ENCODE measurements around the gene JHY.
"Not testable (repeated sequence)": the region's sequence is repeated elsewhere in the genome, so short reads cannot be mapped to it uniquely, and the experiment has no call there.

Gene JHY

DNA sequence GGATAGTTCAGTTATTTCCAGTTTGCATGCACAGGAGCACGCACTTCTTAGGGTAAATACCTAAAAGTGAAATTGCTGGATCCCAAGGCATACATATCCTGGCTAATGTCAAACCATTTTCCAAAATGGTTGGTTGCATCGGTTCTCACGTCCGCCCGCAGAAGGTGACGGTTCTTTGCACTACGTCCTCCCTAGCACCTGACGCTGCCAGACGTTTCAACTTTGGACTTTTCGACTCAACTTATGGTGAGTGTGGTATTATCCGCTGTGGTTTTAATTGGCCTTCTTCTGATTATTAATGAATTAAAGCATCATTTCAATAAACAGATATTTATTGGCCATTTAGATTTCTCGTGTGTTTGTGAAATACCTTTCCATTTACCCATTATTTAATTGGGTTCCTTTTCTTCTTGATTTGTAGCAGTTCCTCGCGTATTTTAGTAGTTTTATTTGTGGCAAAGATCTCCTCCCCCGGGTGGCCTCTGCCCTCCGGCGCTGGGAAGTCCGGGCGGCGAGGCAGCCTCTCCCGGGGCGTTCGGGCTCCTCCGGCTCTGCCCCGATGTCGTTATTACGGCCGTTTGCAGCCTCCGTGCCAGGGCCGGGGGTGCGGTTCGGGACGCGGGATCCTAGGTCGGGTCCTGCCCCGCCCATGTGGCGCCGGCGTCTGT, at the start of gene JHY:
Gene JHY (plus strand): TSS at position 571 of the 668 bp plus-strand sequence. CDS start 3,091 bp downstream, outside the sequence.
- no peak for DNase-seq (ENCODE audit: low read depth)

DNA sequence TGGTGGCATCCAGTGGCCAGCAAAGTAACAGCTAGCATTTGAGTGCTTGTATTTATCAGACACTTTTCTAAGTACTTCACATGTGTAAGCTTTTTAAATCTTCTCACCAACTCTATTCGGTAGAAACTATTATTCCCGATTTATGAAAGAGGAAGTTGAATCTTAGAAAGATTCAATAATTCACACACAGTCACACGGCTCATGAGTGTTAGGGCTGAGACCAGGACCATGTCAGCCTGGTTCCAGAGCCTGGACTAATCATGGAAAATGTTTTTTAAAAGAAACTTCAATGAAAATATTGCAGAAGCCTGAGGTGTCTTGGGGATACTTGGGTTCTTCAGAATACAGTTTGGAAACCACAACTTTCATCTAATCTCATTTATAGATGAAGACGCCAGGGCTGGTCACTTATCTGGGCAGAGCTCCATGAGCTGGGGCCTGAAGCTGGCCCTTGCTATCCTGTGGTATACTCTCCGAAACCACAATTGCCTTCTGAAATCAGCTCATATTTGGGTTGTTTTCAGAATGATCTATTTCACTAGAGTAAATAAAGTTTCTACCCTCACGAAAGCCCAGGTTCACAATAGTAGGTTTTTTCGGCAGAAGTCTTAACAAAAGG, 48.6 kb upstream of the JHY start:
- DNase-seq (ENCODE audit: low read depth): no peak

DNA sequence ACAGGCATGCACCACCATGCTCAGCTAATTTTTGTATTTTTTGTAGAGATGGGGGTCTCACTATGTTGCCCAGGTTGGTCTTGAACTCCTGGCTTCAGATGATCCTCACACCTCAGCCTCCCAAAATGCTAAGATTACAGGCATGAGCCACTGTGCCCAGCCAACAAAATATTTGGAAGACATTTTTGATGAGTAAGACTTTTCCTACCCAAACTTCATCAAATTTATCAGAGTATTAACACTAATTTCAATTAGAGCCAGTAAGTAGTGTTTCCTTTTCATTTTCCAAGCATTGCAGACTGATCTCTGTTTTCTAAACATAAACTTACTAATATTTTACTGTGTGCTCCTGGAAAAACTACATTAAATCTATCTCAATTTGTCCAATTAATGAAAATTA, 45.6 kb upstream of the JHY start:
- DNase-seq (ENCODE audit: low read depth): no peak

DNA sequence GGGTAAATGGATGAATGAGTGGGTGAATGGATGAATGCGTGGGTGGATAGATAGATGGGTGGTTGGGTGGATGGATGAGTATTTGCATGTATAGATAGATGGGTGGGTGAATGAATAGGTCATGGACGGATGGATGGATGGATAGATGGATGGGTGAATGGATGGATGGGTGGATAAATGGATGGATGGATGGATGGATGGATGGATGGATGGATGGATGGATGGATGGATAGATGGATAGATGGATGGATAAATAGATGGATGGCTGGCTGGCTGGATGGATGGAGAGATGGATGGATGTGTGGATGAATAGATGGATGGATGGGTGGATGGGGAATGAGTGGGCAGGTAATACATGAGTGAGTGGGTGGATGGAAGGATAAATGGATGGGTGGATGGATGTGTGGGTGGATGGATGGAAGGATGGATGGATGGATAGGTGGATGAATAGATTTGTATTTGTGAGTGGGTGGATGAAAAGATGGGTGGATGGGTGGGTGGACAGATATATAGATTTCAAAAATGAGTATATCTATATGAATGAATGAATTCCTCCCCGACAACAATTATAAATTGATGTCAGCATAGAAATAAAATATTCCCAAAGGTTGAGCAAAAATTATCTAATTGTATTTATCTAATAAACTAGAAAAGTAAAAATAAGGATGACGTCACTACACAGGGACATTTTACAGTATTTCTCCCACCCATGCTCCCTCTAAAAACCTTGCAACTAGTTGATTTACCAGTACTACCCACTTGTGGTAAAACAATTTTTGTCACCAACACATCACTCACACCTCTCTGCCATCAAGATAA, 44.8 kb upstream of the JHY start:
- no peak for DNase-seq (ENCODE audit: low read depth)

DNA sequence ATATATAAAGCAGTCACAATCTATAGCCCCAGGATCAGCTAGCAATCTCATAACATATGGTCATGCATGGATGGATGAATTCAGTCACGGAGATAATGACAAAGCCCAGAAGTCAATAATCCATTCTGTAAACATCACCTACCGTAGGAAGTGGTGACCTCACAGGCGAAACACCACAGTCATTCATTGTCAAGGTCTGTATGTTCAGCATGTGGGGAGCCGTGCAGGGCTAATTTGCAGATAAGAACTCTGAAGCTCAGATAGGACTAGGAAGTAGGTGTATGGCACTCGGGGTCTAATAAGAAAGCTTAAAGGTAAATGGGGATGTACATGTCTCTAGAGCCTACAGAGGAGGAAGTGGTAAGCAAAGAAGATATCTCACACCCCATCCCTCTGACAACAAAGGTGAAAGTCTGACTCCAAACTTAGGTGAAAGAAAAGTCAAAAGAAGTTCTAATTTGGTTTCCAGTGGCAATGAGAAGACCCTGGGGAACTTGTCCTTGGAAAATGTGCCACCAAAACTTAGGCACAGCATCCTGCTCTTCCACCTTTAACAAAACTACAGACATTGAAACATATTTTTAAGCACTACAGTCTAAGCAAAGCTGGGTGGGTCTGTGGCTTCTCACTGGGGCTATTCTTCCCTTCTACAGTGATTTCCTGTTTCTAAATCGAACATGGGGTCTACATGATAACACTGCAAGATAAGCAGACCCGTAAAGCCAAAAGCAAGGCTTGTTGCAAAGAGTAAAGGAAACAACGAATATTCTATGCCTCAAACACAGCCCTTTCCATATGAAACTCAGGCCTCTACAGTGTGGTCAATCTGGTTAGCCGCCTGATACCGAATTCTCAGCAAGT, 39.0 kb upstream of the JHY start:
- no peak for DNase-seq (ENCODE audit: low read depth)

DNA sequence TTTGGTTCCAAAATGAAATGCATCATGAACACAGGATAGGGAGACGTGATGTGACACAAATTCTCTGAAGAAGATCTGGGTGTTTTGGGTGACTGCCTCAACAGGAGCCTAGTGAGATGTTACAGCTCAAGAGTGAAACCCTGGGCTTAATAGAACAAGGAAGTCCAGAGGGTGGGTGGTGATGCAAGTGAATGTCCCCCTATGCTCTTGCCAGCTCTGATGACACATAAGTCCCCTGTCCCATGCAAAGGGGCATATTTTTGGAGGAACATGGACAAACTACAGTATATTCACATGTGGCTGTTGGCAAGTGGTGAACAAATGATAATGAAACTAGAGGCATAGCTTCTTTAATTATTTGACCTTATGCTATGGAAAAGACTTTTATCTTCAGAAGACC, 35.1 kb upstream of the JHY start:
- no peak for DNase-seq (ENCODE audit: low read depth)

DNA sequence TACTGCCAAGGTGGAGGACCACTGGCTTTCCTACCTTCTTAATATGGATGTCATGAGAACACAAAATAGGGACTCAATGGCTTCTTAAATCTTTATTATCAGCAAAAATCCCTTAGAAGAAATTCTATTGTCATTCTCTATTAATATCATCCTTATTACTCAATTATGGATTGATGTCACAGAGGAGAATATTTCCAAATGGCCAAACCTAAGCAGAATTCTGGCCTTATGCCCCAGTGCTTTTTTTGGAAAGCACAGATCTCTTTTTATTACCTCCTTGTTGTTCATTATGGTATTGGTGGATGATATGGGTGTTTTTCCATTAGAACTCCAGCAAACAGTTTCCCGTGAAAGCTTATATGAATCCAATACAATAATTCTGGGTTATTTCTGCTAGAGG, 34.4 kb upstream of the JHY start:
- DNase-seq (ENCODE audit: low read depth): no peak

DNA sequence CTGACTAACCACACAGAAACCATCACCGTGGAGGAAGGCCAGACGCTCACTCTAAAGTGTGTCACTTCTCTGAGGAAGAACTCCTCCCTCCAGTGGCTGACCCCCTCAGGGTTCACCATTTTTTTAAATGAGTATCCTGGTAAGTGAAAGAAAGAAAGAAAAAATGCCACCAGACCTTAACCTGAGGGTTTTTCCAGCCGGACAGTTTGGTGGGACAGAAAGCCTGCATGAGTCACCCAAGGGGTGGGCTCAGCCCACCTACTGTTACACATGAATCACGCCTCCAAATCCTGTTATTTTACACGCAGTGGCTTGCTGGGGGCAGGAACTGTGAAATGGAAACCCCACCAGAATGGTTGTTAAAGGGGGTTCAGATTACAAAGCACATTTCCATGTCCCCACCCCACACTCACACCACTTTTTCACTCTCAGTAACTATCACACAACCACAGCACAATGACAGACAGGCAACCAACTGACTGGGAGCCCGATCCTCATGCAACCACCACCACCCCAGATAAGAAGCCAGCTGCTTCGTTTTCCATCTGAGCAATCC, 32.4 kb upstream of the JHY start:
- peak; percentile 60 for DNase-seq (ENCODE audit: low read depth)

DNA sequence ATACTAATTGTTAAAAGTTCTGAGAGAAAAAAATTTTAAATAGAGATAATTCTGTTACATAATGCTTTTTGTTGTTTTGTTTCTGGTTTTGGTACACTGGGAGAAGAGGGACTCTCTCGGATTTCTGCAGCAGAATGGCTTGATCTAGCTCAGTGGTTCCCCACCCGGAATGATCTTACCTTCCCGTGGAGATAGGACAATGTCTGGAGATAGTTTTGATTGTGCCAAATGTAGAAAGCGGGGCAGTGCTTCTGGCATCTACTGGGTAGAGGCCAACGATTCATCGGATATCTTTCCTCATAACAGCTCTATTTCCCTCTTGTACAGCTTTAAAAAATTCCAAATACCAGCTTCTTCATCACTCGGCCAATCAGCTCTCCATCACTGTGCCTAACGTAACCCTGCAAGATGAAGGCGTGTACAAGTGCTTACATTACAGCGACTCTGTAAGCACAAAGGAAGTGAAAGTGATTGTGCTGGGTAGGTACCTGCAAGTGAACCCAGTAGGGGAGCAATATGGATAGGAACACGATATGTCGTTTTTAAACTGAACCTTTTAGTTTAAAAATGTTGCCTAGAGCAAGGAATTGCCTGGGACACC, 31.1 kb upstream of the JHY start:
- DNase-seq (ENCODE audit: low read depth): no peak

DNA sequence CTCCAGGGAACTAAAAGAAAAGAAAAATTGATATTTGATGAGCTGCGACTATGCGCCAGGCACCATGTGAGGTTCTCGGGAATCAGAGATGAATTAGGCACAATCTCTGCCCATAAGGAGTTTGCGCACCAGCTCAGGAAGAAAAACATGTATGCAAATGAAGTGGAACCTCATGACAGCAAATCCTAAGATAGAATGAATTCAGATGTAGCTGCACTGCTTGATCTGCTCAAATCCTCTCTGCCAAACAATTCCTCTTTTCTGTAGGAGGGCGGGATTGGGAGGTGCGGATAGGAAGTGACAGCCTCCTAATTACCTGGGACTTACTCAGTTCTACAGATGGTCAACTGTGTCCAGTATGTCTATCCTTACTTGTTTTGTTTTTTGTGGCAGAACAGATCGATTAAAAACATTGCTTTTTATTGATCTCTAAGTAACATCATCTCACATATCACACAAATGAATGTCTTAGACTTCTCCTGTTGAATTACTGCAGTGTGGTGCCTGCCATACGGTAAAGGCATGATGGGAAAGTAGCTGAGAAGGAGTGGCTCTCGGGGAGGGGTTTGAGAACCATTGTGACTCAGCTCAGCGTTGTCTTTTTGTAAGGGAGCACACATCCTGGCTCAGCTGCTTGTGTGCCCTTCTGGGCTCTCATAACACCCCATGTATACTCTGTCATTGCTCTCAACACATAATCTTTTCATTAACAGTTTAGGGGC, 30.3 kb upstream of the JHY start:
- no peak for DNase-seq (ENCODE audit: low read depth)

DNA sequence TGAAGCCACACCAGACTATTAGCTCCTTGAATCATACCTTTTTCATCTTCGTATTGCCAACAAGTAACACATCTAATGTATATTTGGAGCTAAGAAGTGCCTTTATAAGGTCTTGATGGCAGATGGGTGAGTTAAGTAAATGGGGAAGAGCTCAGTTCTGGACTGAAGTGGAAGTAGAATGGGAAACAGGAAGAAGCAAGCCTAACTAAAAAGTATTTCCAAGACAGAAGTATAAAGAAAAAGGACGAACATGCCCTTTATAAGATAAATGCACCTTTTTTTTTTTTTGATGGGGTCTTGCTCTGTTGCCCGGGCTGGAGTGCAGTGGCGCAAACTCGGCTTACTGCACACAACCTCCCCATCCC, 29.8 kb upstream of the JHY start:
- DNase-seq (ENCODE audit: low read depth): no peak

DNA sequence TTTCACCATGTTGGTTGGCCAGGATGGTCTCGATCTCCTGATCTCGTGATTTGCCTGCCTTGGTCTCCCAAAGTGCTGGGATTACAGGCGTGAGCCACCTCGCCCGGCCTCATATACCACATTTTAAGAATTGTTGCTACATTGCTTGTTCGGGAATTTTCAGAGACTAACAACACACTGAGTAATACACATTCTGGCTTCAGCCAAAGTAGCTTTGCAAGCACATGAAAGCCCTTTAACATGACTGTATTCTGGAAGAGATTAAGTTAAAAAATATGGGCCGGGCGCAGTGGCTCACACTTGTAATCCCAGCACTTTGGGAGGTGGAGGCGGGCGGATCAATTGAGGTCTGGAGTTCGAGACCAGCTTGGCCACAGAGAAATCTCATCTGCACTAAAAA, 29.3 kb upstream of the JHY start:
- no peak for DNase-seq (ENCODE audit: low read depth)

DNA sequence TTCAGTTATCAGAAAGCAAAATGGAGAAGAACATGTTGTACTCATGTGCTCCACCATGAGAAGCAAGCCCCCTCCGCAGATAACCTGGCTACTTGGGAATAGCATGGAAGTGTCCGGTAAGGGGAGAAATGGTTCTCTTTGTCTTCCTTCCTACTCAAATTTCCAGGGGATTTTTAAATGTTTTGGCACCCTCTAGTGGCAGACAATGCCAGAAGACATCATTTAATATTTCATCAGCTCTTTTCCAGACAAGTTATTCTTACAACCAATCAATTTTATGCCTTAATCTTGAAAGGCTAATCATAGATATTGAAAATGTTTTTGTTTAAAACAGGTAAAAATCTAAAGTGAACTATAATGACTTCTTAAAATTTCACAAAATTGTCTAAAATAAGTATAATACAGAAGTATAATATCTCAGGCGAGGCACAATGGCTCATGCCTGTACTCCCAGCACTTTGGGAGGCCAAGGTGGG, 28.6 kb upstream of the JHY start:
- DNase-seq (ENCODE audit: low read depth): no peak

DNA sequence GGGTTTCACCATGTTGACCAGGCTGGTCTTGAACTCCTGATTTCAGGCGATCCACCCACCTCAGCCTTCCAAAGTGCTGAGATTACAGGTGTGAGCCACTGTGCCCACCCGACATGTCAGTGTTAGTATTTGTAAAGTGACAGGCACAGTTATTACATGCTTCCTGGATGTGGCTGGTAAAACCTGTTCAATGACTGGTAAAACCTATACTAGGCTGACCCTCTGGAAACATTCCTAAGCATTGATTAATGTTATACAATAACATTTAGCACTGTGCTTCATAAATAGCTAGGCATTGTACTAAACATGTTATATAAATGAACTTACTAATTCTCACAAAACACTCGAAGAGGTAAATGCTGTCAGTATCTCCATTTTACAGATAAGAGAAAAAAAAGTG, 20.9 kb upstream of the JHY start:
- DNase-seq (ENCODE audit: low read depth): no peak

DNA sequence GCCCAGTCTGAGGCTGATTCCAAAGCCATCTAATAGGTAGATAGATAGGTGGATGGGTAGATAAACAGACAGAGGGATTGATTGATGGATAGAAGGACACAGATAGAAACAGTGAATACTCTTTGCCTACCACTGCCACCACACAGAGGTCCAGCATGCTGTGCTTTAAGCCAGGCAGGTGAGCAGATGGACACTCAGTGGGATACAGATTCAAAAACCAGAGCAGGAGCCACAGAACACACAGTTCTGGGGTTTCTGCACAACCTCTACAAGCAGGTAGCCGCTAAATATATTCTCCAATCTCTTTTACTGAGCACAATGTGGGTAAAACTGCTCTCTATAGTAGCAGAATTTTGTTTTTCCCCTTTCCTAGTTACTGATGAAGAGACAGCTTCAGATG, 20.5 kb upstream of the JHY start:
- no peak for DNase-seq (ENCODE audit: low read depth)

DNA sequence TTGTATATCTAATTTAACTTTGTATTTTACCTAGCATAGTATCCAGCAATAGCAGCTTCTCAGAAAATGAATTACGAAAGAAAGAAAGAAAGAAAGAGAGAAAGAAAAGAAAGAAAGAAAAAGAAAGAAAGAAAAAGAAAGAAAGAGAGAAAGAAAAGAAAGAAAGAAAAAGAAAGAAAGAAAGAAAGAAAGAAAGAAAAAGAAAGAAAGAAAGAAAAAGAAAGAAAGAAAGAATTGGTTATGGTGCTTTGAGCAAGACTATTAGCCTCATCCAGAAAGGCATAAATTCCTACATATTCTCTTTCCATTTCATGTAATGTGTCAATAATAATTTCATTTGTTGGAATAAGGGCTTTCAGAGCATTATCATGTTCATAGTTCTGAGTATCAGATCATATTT, 19.4 kb upstream of the JHY start:
- DNase-seq (ENCODE audit: low read depth): not testable (repeated sequence)

DNA sequence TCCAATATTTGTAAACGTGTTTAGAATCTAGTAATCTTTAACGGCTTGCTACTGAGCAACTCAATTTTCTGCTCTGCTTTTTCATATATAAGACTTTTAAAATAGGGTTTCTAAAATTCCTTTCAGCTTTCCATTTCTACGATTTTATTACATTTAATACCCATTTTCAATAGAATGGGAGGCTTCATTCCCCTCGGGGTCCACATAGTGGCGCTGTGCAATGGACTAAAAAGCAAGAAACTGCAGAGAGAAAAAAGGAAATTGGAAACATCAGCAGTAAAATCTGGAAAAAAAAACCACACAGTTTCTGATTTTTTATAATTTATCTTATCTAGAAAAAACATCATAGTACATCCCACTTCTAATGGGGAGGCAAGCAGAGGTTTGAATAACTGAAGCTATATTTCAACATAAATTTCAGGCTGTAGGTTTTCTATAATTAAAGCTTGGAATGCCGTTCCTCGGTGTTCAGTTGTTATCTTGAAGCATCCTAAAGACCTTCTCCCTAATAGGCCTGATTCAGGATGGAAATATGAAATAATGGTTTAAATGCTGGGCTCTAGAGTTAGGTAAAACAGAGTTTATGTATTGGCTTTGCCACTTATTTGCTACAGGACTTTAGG, 18.7 kb upstream of the JHY start:
- DNase-seq (ENCODE audit: low read depth): no peak

DNA sequence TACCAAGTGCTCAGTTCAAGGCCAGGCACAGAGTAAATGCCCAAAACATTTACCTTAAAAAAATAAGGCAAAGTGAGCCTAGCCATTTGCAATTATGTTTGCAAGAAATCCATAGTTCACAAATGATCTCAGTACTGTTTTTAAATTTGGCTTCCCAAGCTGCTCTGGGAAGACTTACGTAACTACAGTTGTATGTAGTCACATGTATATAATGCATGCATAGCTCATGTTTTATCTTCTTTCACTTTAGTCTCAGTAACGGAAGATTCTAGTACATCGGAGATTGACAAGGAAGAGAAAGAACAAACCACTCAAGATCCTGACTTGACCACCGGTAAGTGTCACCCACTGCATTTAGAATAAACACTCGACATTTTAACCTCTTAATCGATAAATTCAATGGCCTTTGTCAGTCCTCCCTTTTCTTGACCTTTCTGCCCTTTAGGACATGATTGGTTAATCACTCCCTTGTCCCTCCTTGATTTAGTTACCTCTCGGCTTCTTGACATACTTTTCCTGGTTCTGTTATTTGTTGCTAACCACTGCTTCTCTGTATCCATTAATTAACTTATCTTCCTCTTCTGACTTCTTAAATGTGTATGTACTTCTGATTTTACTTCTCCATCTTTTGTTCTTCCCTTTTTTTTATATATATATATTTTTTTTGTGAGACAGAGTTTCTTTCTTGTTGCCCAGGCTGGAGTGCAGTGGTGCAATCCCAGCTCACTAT, 18.0 kb upstream of the JHY start:
- DNase-seq (ENCODE audit: low read depth): no peak

DNA sequence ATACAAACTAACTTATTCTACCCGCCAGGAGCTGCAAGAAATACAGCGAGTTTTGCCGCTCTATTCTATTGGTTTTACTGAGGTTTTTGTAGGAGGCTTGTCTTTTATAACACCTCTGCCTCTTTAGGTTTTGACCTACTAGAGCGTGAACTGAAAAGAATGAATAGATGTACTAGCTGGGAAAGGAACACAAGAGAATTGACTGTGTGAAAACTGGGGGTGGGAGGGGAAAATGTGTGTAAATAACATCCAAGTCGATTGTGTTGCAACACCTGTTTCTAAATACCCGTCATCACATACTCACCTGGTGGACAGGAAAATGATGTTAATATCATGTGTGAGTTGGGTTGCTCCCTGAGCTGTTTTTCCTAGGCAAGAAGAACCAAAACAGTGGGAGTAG, 12.9 kb upstream of the JHY start:
- no peak for DNase-seq (ENCODE audit: low read depth)

DNA sequence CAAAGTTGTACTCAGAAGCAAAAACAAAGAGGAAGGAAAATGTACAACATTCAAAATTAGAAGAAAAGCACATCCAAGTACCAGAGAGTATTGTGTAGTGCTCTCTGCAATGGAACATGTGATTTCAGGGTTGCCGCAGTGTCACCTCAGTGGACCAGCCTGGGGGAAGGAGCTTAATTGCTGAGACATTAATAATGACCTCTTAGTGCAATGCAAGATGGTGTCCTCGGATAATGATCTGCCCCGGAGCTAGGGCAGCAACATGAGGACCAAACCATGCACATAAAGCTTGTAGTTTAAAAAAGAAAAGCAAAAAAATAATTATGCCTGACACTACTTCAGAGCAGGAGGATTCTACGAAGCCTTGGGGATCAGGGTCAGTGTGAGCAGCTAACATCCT, 11.3 kb upstream of the JHY start:
- no peak for DNase-seq (ENCODE audit: low read depth)

Data from stimulated activated CD8-positive, alpha-beta memory T cell treated with anti-CD3 and anti-CD28 coated beads, Interleukin-4, amount 100 ng/mL, for 24 hours (primary cell).